M059J (cell line): ENCODE measurements around the gene ARL14EPL. TPM values are rescaled to one million over a fixed set of nuclear protein-coding genes. Genes with fewer than 3 reads are reported as not detected.
A peak's percentile ranks its signal among the peaks of the same experiment; 100 is the strongest.
"Not testable (repeated sequence)": the region's sequence is repeated elsewhere in the genome, so short reads cannot be mapped to it uniquely, and the experiment has no call there.

ENCODE experiments used
- DNase-seq: peaks from one replicate; pipeline ENCODE4 v3.0.0-alpha.2; 2012; ENCODE audit warnings: low read depth
- total RNA-seq: library from RNA; depleted of rRNA; stranded (reverse); fragments of >200 nt; shearing (Covaris generic); gene quantifications from 2 replicates; pipeline ENCODE4 v1.2.3, GENCODE V29; 2014

Gene ARL14EPL
- total RNA-seq, 1 experiment from 2014 or later: 0.37 TPM

DNA sequence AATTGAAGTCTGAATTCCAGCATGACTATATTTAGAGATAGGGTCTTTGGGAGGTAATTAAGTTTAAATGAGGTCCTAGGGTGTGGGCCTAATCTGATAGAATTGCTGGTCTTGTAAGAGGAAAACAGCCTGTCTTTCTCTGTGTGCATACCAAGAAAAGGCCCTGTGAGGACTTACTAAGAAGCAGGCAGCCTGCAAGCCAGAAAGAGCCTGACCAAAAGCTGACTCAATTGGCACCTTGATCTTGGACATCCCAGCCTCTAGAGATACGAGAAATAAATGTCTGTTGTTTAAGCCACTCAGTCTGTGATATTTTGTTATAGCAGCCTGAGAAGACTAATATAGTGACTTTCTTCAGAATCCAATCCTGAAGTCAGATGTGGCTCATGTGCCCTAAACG, 14.6 kb downstream of the ARL14EPL start:
- DNase-seq: no peak

DNA sequence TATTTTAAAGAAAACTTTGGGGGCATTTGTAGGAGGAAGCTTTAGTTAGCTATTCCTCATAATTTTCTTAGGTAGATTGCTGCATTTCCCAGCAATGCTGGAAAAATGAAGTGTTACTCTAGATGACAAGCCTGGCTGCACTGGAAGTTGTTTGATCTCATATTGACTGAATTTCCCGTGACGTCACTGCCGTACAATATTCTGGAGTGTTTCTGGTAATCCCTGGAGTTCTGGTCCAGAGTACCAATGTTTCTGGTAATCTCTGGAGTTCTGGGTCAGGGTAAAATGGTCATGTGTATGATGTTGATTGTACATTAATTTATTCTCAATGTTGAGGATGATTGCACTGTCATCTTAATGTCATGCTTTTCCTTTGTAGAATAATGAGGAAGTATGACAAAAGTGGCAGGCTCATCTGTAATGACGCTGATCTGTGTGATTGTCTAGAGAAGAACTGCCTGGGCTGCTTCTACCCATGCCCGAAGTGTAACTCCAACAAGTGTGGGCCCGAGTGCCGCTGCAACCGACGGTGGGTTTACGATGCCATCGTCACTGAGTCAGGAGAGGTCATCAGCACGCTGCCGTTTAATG, 26.2 kb downstream of the ARL14EPL start:
- DNase-seq: no peak

DNA sequence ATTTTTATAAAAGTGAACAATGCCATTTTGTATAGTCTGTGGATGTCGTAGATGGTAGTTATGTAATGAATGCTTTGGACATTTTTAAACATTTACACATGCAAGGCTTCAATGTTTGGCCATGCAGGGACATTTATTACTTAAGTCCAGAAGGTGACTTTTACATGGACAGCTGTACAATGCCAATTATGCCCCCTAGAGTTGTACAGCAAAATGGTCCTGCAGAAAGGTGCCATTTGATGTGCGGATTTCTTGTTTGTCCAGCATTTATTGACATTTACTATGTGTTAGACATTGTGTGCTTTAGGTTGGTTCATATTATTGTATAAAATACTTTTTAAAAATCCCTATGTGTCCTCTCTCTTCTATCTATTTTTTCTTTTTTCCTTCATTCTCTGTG, 30.1 kb downstream of the ARL14EPL start:
- DNase-seq: no peak

DNA sequence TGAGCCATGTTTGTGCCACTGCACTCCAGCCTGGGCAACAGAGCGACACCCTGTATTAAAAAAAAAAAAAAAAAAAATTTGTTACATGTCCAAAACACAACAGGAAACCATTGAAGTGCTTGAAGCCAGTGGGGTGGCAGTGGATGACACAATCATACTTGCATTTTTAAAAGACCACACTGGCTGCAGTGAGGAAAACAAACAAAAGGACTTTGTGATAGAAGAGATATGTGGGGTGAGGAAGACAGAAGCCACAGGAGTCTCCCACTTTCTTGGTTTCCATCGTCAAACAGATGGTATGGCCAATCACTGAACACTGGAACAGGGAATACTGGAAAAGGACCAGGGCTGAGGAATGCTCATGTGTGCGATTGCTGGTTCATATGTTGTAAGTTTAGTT, 31.7 kb downstream of the ARL14EPL start:
- DNase-seq: peak; percentile 75

DNA sequence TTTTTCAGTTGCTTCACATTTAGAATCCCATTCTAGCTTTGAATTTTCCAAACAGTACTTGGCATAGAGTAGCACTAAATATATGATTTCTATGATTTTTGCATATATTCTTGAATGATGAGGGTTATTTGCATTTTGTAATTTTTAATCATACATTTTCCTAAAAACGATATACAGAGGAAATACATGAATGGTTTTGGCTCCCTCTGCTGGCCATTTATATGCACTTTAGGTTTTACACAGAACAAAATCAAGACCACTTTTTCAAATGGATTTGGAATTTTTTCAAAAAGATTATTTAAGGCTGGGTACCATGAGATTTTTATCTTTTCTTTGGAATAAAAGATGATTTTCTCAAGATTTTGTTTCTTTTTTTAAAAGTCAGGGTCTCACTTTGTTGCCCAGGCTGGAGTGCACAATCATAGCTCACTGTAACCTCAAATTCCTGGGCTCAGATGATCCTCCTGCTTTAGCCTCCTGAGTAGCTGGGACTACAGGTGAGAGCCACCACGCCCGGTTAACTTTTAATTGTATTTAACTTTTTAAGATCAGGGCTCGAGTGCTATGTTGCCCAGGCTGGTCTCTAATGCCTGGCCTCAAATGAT, 35.9 kb downstream of the ARL14EPL start:
- peak; percentile 54 for DNase-seq

DNA sequence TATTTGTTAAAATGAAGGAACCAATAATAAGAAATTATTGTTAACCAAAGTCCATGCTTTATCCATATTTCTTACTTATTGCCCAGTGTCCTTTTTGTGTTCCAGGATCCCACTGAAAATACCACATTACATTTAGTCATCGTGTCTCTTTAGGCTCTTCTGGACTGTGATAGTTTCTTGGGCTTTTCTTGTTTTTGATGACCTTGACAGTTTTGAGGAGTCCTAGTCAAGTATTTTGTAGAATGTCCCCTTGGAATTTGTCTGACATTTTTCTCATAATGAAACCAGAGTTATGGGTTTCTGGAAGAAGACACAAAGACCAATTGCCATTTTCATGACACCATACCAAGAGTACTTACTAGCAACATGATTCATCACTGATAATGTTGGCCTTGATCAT, 38.9 kb downstream of the ARL14EPL start:
- DNase-seq: no peak

DNA sequence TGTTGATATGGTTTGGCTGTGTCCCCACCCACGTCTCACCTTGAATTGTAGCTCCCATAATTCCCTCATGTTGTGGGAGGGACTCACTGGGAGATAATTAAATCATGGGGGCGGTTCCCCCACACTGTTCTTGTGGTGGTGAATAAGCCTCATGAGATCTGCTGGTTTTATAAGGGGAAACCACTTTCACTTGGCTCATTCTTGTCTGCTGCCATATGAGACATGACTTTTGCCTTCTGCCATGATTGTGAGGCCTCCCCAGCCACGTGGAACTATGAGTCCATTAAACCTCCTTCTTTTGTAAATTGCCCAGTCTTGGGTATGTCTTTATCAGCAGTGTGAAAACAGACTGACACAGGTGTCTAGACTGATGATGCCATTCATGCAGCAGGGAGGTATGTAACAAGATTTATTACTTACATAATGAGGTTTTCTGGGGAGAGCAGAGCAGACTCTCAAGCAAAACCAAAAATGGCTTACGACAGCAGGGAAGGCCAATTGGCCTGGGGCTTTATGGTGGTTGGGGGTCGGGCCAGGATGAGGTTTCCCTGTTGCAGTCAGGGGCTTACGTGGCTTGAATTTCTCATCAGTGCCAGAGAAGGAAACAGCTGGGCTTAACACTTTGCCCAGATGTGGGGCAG, 43.0 kb downstream of the ARL14EPL start:
- peak; percentile 30 for DNase-seq

DNA sequence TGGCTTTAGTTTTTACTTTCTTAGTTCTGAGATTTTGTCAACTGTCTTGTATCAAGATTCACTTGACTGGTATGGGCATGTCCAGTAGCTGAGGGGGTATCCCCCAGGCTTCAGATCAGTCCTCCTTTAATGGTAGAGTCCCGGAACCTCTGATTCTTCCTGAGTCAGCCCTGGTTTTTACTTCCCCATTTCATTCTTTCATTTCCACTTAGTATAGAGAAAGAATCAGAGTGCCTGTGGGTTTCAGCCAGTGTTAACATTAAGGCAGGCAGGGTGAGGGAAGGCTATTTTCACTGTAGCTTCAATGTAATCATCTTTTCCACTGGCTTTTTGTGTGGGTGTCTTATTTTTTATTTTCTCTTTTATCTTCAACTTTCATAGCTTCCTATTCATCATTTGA, 44.2 kb downstream of the ARL14EPL start:
- no peak for DNase-seq

DNA sequence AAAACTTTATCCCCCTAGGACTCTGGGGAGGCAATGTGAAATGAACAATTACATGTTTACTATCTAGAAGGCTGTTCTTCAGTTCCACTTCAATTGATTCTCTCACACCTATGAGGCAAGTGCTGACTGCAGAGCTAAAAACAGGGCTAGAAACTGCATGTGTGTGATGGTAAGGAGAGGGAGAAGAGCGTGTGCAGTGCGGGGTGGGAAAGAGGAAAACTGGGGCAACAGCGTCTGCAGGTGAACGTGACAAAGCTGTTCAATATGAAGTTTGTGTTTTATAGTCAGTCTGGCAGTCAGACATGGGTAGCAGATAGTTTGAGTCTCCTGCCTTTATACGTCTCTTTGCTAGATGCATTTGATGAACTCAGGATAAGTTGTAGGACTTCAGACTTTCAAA, 45.9 kb downstream of the ARL14EPL start:
- no peak for DNase-seq

DNA sequence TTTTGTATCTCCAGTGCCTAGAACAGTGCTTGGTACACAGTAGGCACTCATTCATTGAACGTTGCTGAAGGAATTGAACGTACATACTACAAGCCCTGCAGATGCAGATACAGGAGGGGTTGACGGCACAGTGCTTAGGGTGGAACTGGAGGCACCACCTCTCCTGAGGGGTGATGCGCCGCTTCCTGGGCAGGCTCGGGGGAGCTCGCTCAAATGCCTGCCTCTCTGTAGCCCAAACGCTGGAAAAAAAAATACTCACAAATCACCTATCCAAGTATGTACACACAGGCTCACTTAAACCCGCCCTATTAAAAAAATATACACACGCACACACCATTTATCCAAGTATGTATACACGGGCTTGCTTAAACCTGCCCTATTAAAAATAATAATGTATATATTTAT, 52.0 kb downstream of the ARL14EPL start:
- no peak for DNase-seq

DNA sequence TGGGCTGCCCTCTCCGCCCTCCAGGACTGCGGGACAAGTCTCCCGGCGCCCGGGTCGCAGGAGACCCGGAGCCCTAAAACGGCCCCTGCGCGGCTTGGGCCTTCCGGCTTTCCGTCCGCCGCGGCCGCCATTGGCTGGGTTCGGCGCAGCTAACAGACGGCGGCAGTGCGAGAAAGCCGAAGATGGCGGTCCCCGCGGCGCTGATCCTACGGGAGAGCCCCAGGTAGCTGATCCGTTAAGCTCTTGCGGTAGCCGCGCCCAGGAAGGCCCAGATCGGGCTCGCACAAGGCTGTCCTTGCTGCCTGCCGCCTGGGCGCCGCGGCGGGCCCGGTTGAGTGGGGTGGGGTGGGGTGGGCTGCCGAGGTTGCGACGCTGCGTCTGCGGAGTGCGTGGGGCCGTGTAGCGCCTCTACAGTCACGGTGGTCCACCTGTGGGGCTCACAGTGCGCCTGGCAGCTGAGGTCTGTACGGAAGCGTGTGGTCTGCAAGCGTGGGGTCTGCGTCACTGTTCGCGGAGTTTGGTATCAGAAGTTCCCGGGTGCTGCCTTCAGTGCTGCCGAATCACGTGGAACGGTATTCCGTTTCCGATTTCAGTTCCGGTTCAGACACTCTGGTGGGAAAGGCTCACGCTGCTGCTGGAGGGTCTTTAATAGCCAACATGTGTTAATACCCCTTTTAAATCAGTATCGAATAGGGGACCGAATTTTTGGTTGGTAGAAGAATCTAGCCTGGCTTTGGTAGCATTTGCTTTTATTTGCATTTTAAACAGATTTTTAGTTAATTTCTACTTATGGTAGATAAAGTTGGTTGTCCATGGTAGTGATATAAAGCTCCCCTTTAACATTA, 52.8 kb downstream of the ARL14EPL start, which contains the start of gene COMMD10:
Gene COMMD10, plus strand, starts transcription at position 155 of the 845 bp plus-strand sequence.
- peak; percentile 81 for DNase-seq

DNA sequence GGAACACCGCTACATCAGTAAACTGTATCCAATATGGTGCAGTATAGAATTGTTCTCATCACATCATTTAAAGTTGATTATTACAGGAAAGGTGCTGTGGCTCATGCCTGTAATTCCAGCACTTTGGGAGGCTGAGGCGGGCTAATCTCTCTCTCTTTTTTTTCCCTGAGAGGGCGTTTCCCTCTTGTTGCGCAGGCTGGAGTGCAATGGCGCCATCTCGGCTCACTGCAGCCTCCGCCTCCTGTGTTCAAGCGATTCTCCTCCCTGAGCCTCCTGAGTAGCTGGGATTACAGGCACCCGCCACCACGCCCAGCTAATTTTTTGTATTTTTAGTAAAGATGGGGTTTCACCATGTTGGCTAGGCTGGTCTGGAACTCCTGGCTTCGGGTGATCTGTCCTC, 54.0 kb downstream of the ARL14EPL start:
- not testable (repeated sequence) for DNase-seq

DNA sequence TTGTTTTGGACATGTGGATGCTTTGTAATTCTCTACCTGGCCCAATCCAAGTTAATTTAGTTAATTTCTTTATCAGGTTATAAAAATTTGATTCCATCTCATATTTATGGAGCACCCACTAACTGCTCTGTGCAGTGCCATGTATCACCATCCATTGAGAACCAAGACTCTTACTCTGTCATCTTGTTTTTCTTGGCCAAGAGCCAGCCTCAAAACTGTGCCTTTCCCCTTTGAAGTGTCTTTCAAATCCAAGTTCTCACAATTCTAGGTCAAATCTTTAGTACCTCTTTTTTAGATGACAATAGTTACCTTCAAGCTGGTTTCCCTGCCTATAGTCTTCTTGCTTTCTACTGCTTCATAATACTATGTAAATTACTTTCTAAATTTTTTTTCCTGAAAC, 55.8 kb downstream of the ARL14EPL start:
- peak; percentile 25 for DNase-seq

DNA sequence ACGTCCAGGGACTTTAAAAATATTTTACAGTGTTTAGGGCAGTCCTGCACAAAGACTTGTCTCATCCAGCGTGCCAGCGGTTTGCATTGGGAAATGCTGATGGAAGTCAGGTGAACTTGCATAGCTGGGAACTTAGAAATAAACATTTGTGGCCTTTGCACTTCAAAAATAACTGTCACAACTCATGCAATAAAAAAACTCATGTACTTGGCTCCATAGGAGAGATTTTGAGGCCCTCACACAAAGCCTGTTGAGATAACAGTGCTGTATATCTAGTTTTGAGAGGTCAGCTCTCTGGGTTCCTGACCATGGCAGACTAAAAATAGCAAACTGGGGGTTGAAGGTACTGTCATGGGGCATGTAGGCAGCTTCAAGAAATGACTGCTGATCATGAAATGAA, 58.0 kb downstream of the ARL14EPL start:
- no peak for DNase-seq

DNA sequence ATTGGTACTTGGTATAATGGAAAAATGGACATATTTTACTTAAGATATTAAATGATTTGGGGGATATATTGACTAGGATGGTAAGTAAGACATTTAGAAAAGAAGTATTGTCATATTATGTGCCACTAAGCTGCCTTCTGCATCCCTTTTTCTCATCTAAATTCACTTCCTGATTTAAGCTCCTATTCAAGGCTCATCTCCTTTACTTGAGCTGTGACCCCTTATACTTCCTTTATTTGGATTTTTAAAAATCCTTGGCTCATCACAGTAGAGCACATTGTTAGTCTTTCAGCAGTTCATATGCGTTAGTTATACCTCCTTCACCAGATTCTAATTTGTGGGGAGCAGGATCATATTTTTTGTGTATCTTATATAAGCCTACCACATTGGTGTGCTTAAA, 59.1 kb downstream of the ARL14EPL start:
- DNase-seq: no peak

DNA sequence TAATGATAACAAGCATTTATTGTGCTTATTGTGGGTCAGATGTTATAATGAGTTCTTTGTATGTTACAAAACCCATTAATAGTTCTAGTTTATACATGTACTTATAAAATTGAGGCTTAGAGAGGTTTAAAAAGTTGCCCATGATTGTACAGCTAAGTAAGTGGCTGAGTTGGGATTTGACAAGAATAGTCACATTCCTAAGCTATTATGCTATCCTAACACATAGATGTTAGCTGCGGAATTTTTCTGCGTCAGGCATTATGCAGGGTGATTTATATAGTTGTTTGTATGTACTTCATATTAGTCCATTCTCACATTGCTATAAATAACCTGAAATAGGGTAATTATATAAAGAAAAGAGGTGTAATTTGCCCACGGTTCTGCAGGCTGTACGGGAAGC, 65.0 kb downstream of the ARL14EPL start:
- no peak for DNase-seq

DNA sequence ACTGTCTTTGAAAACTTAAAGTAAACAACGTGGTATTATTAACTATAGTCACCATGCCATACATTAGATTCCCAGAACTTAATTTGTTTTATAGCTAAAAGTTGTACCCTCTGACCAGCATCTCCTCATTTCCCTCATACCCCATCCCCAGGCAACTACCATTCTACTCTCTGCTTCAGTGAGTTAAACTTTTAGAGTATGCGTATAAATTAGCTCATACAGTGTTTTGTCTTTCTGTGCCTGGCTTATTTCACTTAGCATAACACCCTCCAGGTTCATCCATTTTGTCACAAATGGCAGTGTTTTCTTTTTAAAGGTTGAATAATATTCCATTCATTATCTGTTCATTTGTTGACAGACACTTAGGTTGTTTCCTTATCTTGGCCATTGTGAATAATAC, 66.7 kb downstream of the ARL14EPL start:
- DNase-seq: no peak

DNA sequence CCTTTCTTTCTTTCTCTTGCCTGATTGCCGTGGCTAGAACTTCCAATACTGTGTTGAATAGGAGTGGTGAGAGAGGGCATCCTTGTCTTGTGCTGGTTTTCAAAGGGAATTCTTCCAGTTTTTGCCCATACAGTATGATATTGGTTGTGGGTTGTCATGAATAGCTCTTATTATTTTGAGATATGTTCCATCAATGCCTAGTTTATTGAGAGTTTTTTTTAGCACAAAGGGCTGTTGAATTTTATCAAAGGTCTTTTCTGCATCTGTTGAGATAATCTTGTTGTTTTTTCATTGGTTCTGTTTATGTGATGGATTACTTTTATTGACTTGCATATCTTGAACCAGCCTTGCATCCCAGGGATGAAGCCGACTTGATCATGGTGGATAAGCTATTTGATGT, 72.7 kb downstream of the ARL14EPL start:
- not testable (repeated sequence) for DNase-seq
